HCT116 (cell line): ENCODE measurements around the gene SC5D. TPM values are rescaled to one million over a fixed set of nuclear protein-coding genes. Genes with fewer than 3 reads are reported as not detected.

Experiments used
- ATAC-seq: fragments of 200-7000 bp; cut with Tn5 transposase; 2 replicates; pipeline ENCODE4 v1.9.1; 2020; ENCODE audit warnings: mild to moderate bottlenecking, moderate library complexity
- BruUV-seq: library from RNA; stranded (reverse); fragments of 400-500 nt; replicated peaks from 2 replicates; lab custom pipeline; 2021; lab: Mats Ljungman, UMichigan
- CTCF ChIA-PET: fragments of 300-600 bp; sonication (Branson Sonifier 250); formaldehyde crosslinking; loops from one replicate; lab custom pipeline; 2021; ENCODE audit warnings: antibody characterized with exemption; lab: Charles Lee
- POLR2A ChIA-PET: fragments of 300-600, 350-600 bp; sonication (Branson Sonifier 250); formaldehyde crosslinking; loops from one replicate; lab custom pipeline; 2021; ENCODE audit warnings: antibody characterized with exemption; lab: Charles Lee
- RAD21 ChIA-PET, 2 experiments: fragments of 300-600 bp; sonication (Branson Sonifier 250); formaldehyde crosslinking; loops; one replicate each; lab custom pipeline; 2023; ENCODE audit warnings: low total read pairs in 2 of 2; ENCODE audit not compliant: uncharacterized antibody in 2 of 2, unreplicated experiment in 2 of 2, low non-redundant PET in 1 of 2; lab: Charles Lee
- DNase-seq: peaks from one replicate; pipeline ENCODE4 v3.0.0-alpha.2; 2010; ENCODE audit warnings: low read depth, low spot score
- H2AFZ ChIP-seq: fragments of 200-600 bp; shearing (Covaris generic), sonication (generic); 2 replicates; pipeline ENCODE4 v1.6.1; 2017; ENCODE audit warnings: low read depth, mixed run types, mixed read lengths, antibody characterized with exemption, low read length; ENCODE audit not compliant: poor library complexity, severe bottlenecking
- H3K27ac ChIP-seq: 2 replicates; pipeline ENCODE4 v1.5.1; 2012; ENCODE audit warnings: low read depth, low read length
- H3K27me3 ChIP-seq: fragments of 200-600 bp; sonication (generic); 2 replicates; pipeline ENCODE4 v1.6.1; 2016; ENCODE audit warnings: mixed run types, low read length, mixed read lengths; ENCODE audit not compliant: insufficient read depth
- H3K36me3 ChIP-seq, 2 experiments: fragments of 200-500 bp in 1 of 2; fragments of 200-600 bp in 1 of 2; sonication (Bioruptor generic) in 1 of 2; sonication (generic) in 1 of 2; 2 replicates each; pipeline versions ENCODE4 v1.5.1 to v1.6.1; 2014 to 2016; ENCODE audit warnings: low read length in 2 of 2, inconsistent platforms in 1 of 2, mixed read lengths in 1 of 2, mixed run types in 1 of 2; ENCODE audit not compliant: insufficient read depth in 2 of 2, control insufficient read depth in 1 of 2
- H3K4me1 ChIP-seq, 2 experiments: fragments of 200-600 bp in 1 of 2; sonication (generic) in 1 of 2; 2 replicates each; pipeline versions ENCODE4 v1.5.1 to v1.6.1; 2012 to 2017; ENCODE audit warnings: low read length in 2 of 2, inconsistent platforms in 1 of 2, mild to moderate bottlenecking in 1 of 2, mixed read lengths in 1 of 2, mixed run types in 1 of 2, moderate library complexity in 1 of 2; ENCODE audit not compliant: insufficient read depth in 2 of 2, control insufficient read depth in 1 of 2
- H3K4me2 ChIP-seq: fragments of 200-600 bp; sonication (generic); 2 replicates; pipeline ENCODE4 v1.6.1; 2017; ENCODE audit warnings: mixed run types, low read length, mixed read lengths
- H3K4me3 ChIP-seq, 2 experiments: fragments of 200-600 bp in 1 of 2; sonication (generic) in 1 of 2; replicated peaks in 1 of 2; 2 replicates each; pipeline ENCODE4 v1.5.1; 2011 to 2016; ENCODE audit warnings: low read length in 2 of 2, control low read depth in 1 of 2, low read depth in 1 of 2, mild to moderate bottlenecking in 1 of 2, mixed read lengths in 1 of 2, mixed run types in 1 of 2
- H3K79me2 ChIP-seq: fragments of 200-600 bp; sonication (generic); 2 replicates; pipeline ENCODE4 v1.6.1; 2017; ENCODE audit warnings: mild to moderate bottlenecking, mixed run types, low read length, moderate library complexity, mixed read lengths; ENCODE audit not compliant: insufficient read depth
- H3K9ac ChIP-seq: fragments of 200-600 bp; sonication (generic); 2 replicates; pipeline ENCODE4 v1.6.1; 2016; ENCODE audit warnings: low read length, mixed read lengths
- H3K9me2 ChIP-seq: fragments of 200-600 bp; sonication (generic), shearing (Covaris generic); 2 replicates; pipeline ENCODE4 v1.6.1; 2017; ENCODE audit warnings: mixed run types, mild to moderate bottlenecking, moderate library complexity; ENCODE audit not compliant: insufficient read depth
- H3K9me3 ChIP-seq, 2 experiments: fragments of 200-500 bp in 1 of 2; fragments of 200-600 bp in 1 of 2; sonication (Bioruptor generic) in 1 of 2; sonication (generic) in 1 of 2; 2 replicates each; pipeline ENCODE4 v1.6.1; 2014 to 2017; ENCODE audit warnings: low read length in 2 of 2, mixed read lengths in 2 of 2, inconsistent platforms in 1 of 2, low read depth in 1 of 2, mild to moderate bottlenecking in 1 of 2, mixed run types in 1 of 2, moderate library complexity in 1 of 2; ENCODE audit not compliant: control insufficient read depth in 1 of 2, insufficient read depth in 1 of 2
- H4K20me1 ChIP-seq: fragments of 200-600 bp; sonication (generic), shearing (Covaris generic); 2 replicates; pipeline ENCODE4 v1.6.1; 2017; ENCODE audit warnings: mixed run types, mild to moderate bottlenecking, moderate library complexity; ENCODE audit not compliant: insufficient read depth
- CBX3 ChIP-seq: IDR thresholded peaks from 2 replicates; pipeline ENCODE4 v1.6.1; 2012; ENCODE audit warnings: low read depth
- CEBPB ChIP-seq: IDR thresholded peaks from 2 replicates; pipeline ENCODE4 v1.6.1; 2012; ENCODE audit warnings: low read depth
- EGR1 ChIP-seq: IDR thresholded peaks from 2 replicates; pipeline ENCODE4 v1.6.1; 2012; ENCODE audit warnings: low read depth
- ELF1 ChIP-seq: IDR thresholded peaks from 2 replicates; pipeline ENCODE4 v1.6.1; 2012; ENCODE audit warnings: low read depth, borderline replicate concordance
- EZH2phosphoT487 ChIP-seq: fragments of 200-600 bp; IDR thresholded peaks from 2 replicates; pipeline ENCODE4 v1.6.1; 2018; ENCODE audit warnings: antibody characterized with exemption, borderline replicate concordance
- FOSL1 ChIP-seq: IDR thresholded peaks from 2 replicates; pipeline ENCODE4 v1.6.1; 2012; ENCODE audit warnings: low read depth
- JUND ChIP-seq: IDR thresholded peaks from 2 replicates; pipeline ENCODE4 v1.6.1; 2012
- POLR2A ChIP-seq: IDR thresholded peaks from 2 replicates; pipeline ENCODE4 v1.7.0; 2011; ENCODE audit warnings: borderline replicate concordance; ENCODE audit not compliant: insufficient read depth, insufficient read length; ENCODE audit errors: extremely low read depth
- POLR2AphosphoS5 ChIP-seq: IDR thresholded peaks from 2 replicates; pipeline ENCODE4 v1.6.1; 2011; ENCODE audit warnings: mild to moderate bottlenecking, low read depth, low read length, moderate library complexity
- REST ChIP-seq: IDR thresholded peaks from 2 replicates; pipeline ENCODE4 v1.6.1; 2012; ENCODE audit warnings: low read depth
- SIN3A ChIP-seq: IDR thresholded peaks from 2 replicates; pipeline ENCODE4 v1.6.1; 2012; ENCODE audit warnings: low read depth
- SP1 ChIP-seq: IDR thresholded peaks from 2 replicates; pipeline ENCODE4 v1.6.1; 2012; ENCODE audit warnings: low read depth
- SRF ChIP-seq: IDR thresholded peaks from 2 replicates; pipeline ENCODE4 v1.6.1; 2012; ENCODE audit warnings: low read depth
- TCF7L2 ChIP-seq: IDR thresholded peaks from 2 replicates; pipeline ENCODE4 v1.7.0; 2011; ENCODE audit warnings: borderline replicate concordance, inconsistent platforms; ENCODE audit not compliant: insufficient read depth, insufficient read length; ENCODE audit errors: extremely low read depth
- YY1 ChIP-seq: IDR thresholded peaks from 2 replicates; pipeline ENCODE4 v1.6.1; 2011; ENCODE audit warnings: low read length, low read depth, moderate library complexity, mild to moderate bottlenecking; ENCODE audit not compliant: insufficient replicate concordance; ENCODE audit errors: extremely low read depth
- ZFX ChIP-seq: fragments of 450-650 bp; IDR thresholded peaks from 2 replicates; pipeline ENCODE4 v1.6.1; 2017
- ZNF274 ChIP-seq: fragments of 200-500 bp; sonication (Bioruptor generic); IDR thresholded peaks from 2 replicates; pipeline ENCODE4 v1.6.1; 2014; ENCODE audit warnings: mild to moderate bottlenecking, low read depth, low read length, inconsistent platforms
- intact Hi-C: fragments of 100-400 bp; cut with micrococcal nuclease; formaldehyde crosslinking; loops from 2 replicates; pipeline ENCODE4 v1.10.0; 2022
- total RNA-seq: library from RNA; stranded (reverse); gene quantifications from one replicate; pipeline ENCODE4 v1.2.1, GENCODE V29; 2021; ENCODE audit not compliant: unreplicated experiment
- TF ChIP-seq, protein P1 (sequence below): IDR thresholded peaks from 2 replicates; pipeline ENCODE4 v1.6.1; 2012

The SC5D gene
- total RNA-seq, 1 experiment from 2014 or later, result 24.1 TPM

- no peak for TF ChIP-seq REST
- TF ChIP-seq SIN3A, result no peak
- TF ChIP-seq CEBPB, result no peak
- no peak for TF ChIP-seq EZH2phosphoT487
- TF ChIP-seq, protein P1, sequence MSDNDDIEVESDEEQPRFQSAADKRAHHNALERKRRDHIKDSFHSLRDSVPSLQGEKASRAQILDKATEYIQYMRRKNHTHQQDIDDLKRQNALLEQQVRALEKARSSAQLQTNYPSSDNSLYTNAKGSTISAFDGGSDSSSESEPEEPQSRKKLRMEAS, result no peak
- no peak for TF ChIP-seq CBX3
- no peak for TF ChIP-seq JUND
Measured at GRCh38 chr11:121299417-121299816, 6.8 kb downstream of the SC5D start (continued).

DNA sequence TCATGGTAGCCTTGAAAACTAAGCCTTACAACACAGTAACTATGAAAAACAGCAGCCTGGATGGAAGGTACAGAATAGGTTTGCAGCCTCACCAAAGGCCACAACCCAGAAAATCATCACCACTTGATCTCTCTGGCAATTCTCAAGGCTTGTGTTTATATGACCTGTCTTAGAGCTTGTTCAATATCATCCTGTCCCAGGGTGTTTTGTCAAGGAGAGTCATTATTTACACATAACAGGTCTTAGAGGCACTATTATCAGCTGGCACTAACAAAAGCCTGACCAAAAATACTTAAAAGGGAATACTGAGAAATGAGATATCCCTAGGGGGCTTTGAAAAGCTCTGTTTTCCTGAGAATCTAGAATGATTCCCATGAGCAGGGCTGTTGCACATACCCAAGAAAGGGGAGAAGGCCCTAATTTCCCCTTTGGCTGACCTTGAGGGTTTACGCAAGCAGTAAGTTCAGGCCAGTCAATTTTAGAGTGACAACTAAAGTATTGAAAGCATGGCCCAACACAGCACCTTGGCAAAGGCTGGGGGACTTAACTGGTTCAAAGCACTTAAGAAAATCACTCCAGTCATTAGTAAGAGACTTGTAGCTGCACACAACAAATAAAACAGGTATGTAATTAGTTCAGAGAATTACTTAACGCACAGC is 7.9 kb downstream of the SC5D start:
- H4K20me1 ChIP-seq, result no peaks in the 10 kb centered on the region
- H3K4me1 ChIP-seq, result peaks cover 0 to 8% of the 10 kb centered on the region in 2 experiments; a peak in 1 of 4 replicates
- peaks cover 0 to 4% of the 10 kb centered on the region in 2 experiments; a peak in 3 of 4 replicates for H3K36me3 ChIP-seq
- BruUV-seq, result no TSS peak
- ChIA-PET POLR2A (no interaction called here), RAD21 (no interaction called here), CTCF (no interaction called here)
- H3K4me3 ChIP-seq, result no peak overlapping the region
- no peak for DNase-seq
- H3K4me2 ChIP-seq, result no peak overlapping the region
- ATAC-seq, result no peak
- no peak overlapping the region for H3K27ac ChIP-seq
- no peak for TF ChIP-seq POLR2AphosphoS5
- TF ChIP-seq ZFX, result no peak
- TF ChIP-seq CBX3, result no peak
- TF ChIP-seq SRF, result no peak
- TF ChIP-seq EGR1, result no peak
- no peak for TF ChIP-seq POLR2A
- TF ChIP-seq ELF1, result no peak
- no peak for TF ChIP-seq CEBPB
- no peak for TF ChIP-seq TCF7L2
- TF ChIP-seq JUND, result no peak
- no peak for TF ChIP-seq SP1
- TF ChIP-seq FOSL1, result no peak
- no peak for TF ChIP-seq ZNF274
- TF ChIP-seq EZH2phosphoT487, result no peak
- no peak for TF ChIP-seq SIN3A
- no peak for TF ChIP-seq YY1
- no peaks in the 10 kb centered on the region for H3K27me3 ChIP-seq
- no peaks in the 10 kb centered on the region for H3K9me3 ChIP-seq
- H2AFZ ChIP-seq, result no peak overlapping the region
- H3K79me2 ChIP-seq, result peaks cover 42% of the 10 kb centered on the region
- H3K9ac ChIP-seq, result no peak overlapping the region
- intact Hi-C loops, result no loop called here
- no peaks in the 10 kb centered on the region for H3K9me2 ChIP-seq
